K562 (cell line): ENCODE results near the gene DMAC1. TPM values are rescaled to one million over a fixed set of nuclear protein-coding genes. Genes with fewer than 3 reads are reported as not detected.

ENCODE experiments used
- E2F1 ChIP-seq: sonication (generic); formaldehyde crosslinking; IDR thresholded peaks from 2 replicates; pipeline ENCODE4 v1.8.1; 2023; ENCODE audit warnings: mild to moderate bottlenecking, missing genetic modification reagents, moderate library complexity
- E4F1 ChIP-seq: fragments of 250-450 bp; sonication (Bioruptor Pico); IDR thresholded peaks from 2 replicates; pipeline ENCODE4 v1.5.0; 2021; ENCODE audit warnings: mild to moderate bottlenecking, borderline replicate concordance
- GTF2F1 ChIP-seq: IDR thresholded peaks from 2 replicates; pipeline ENCODE4 v1.6.1; 2011; ENCODE audit warnings: low read depth, low read length, improper control_type of control experiment
- IRF1 ChIP-seq: sonication (generic); formaldehyde crosslinking; IDR thresholded peaks from 2 replicates; pipeline ENCODE4 v1.8.0; 2022; ENCODE audit warnings: missing genetic modification reagents, mild to moderate bottlenecking, borderline replicate concordance
- MEIS2 ChIP-seq: fragments of 450-650 bp; IDR thresholded peaks from 2 replicates; pipeline ENCODE4 v1.6.1; 2014; ENCODE audit warnings: mild to moderate bottlenecking; ENCODE audit not compliant: partially characterized antibody
- NFATC3 ChIP-seq: fragments of 450-650 bp; IDR thresholded peaks from 2 replicates; pipeline ENCODE4 v1.6.1; 2017; ENCODE audit warnings: mild to moderate bottlenecking
- NFE2L1 ChIP-seq: fragments of 450-650 bp; IDR thresholded peaks from 2 replicates; pipeline ENCODE4 v1.6.1; 2016; ENCODE audit warnings: missing genetic modification characterization, low read depth, mild to moderate bottlenecking, missing compliant biosample characterization, moderate library complexity, borderline replicate concordance
- PHF21A ChIP-seq: fragments of 450-650 bp; IDR thresholded peaks from 2 replicates; pipeline ENCODE4 v1.6.1; 2017; ENCODE audit warnings: low read depth, borderline replicate concordance
- SAFB2 ChIP-seq: fragments of 200-400 bp; formaldehyde crosslinking; IDR thresholded peaks from 2 replicates; pipeline ENCODE4 v1.6.1; 2018; ENCODE audit warnings: borderline replicate concordance, low read length, low read depth, moderate library complexity; ENCODE audit not compliant: severe bottlenecking
- SMARCC2 ChIP-seq: fragments of 450-650 bp; IDR thresholded peaks from 2 replicates; pipeline ENCODE4 v1.6.1; 2017; ENCODE audit warnings: antibody characterized with exemption, moderate library complexity, mild to moderate bottlenecking, low read depth
- TOE1 ChIP-seq, 2 experiments: fragments of 450-650 bp in 1 of 2; sonication (generic) in 1 of 2; formaldehyde crosslinking in 1 of 2; IDR thresholded peaks; 2 replicates each; pipeline versions ENCODE4 v1.7.1 to v1.8.0; 2016 to 2022; ENCODE audit warnings: borderline replicate concordance in 2 of 2, mild to moderate bottlenecking in 2 of 2, antibody characterized with exemption in 1 of 2, inconsistent platforms in 1 of 2, low read depth in 1 of 2, missing genetic modification reagents in 1 of 2, moderate library complexity in 1 of 2
- XRCC4 ChIP-seq: IDR thresholded peaks from one replicate; pipeline ENCODE4 v1.6.1; 2011; ENCODE audit not compliant: insufficient read depth, insufficient read length; ENCODE audit errors: extremely low read depth
- YY1 ChIP-seq, 3 experiments: IDR thresholded peaks; 2 replicates each; pipeline ENCODE4 v1.6.1; 2011; ENCODE audit warnings: low read length in 2 of 3, mild to moderate bottlenecking in 2 of 3, moderate library complexity in 2 of 3, borderline replicate concordance in 1 of 3, control low read depth in 1 of 3, low read depth in 1 of 3; ENCODE audit not compliant: insufficient read depth in 3 of 3, insufficient replicate concordance in 2 of 3, control insufficient read depth in 1 of 3, insufficient read length in 1 of 3; ENCODE audit errors: extremely low read depth in 1 of 3
- ZBTB2 ChIP-seq: fragments of 450-650 bp; IDR thresholded peaks from 2 replicates; pipeline ENCODE4 v1.6.1; 2016; ENCODE audit warnings: antibody characterized with exemption
- ZNF24 ChIP-seq: fragments of 450-650 bp; IDR thresholded peaks from 2 replicates; pipeline ENCODE4 v1.6.1; 2016
- ZNF253 ChIP-seq: fragments of 250-450 bp; sonication (Bioruptor Pico); conservative IDR thresholded peaks from 2 replicates; pipeline ENCODE4 v1.6.1; 2021; ENCODE audit warnings: mild to moderate bottlenecking
- ZZZ3 ChIP-seq: fragments of 450-650 bp; IDR thresholded peaks from 2 replicates; pipeline ENCODE4 v1.6.1; 2016; ENCODE audit warnings: antibody characterized with exemption, mild to moderate bottlenecking, moderate library complexity
- polyA plus RNA-seq, 8 experiments: library from polyadenylated mRNA; depleted of rRNA in 4 of 8; stranded (reverse) in 5 of 8; unstranded in 3 of 8; fragments of >200 nt; fragmentation: Nextera tagmentation in 2 of 8; fragmentation: Illumina TruSeq in 1 of 8; extraction: Ambion mirVana in 2 of 8; extraction: Trizol in 1 of 8; gene quantifications; 2 replicates each; pipeline versions ENCODE4 v1.2.1 to v1.2.3, GENCODE V29; 2011 to 2014; ENCODE audit warnings: inconsistent platforms in 1 of 8, missing spikeins in 1 of 8
- total RNA-seq, 7 experiments: library from RNA; depleted of rRNA in 6 of 7; stranded (reverse); fragments of >200 nt in 6 of 7; fragmentation: Illumina TruSeq in 2 of 7; extraction: Trizol in 2 of 7; gene quantifications; 2 replicates each; pipeline versions ENCODE4 v1.2.1 to v1.2.3, GENCODE V29; 2011 to 2021; ENCODE audit warnings: low replicate concordance in 1 of 7

Gene DMAC1
- total and polyA plus RNA-seq, 9 of the 15 experiments (the other 6 are each of a cell fraction or from before 2014, with no cell fraction given): 15.9 to 94.4 (median 38.4) TPM

- TF ChIP-seq MEIS2 (no peak), SAFB2 (no peak), IRF1 (CRISPR knock-in tag) (no peak), YY1 (IDR thresholded peaks at IDR 0.05; ENCODE audit: borderline replicate concordance in 1 of 3, control insufficient read depth in 1 of 3, extremely low read depth in 1 of 3, insufficient read depth in 3 of 3, insufficient read length in 1 of 3, insufficient replicate concordance in 2 of 3, low read depth in 1 of 3, low read length in 2 of 3) (peak in 1 of 3 experiments; percentile 14), SMARCC2 (no peak), NFE2L1 (no peak), ZBTB2 (peak; percentile 66), ZNF24 (peak; percentile 64), NFATC3 (no peak), ZNF253 (no peak), E2F1 (no peak), E4F1 (CRISPR knock-in tag) (peak; percentile 95), ZZZ3 (no peak), TOE1 (IDR thresholded peaks at IDR 0.05; ENCODE audit: borderline replicate concordance) (no peak), TOE1 (CRISPR knock-in tag; IDR thresholded peaks at IDR 0.05; ENCODE audit: borderline replicate concordance, low read depth) (no peak), XRCC4 (no peak), GTF2F1 (no peak), PHF21A (no peak)
Observed at GRCh38 chr9:7799234-7799943, at the start of gene DMAC1 (continued).
